Raji (cell line): ENCODE results near the gene RAB22A.

ENCODE experiments used
- POLR2A ChIP-seq: IDR thresholded peaks from 2 replicates; pipeline ENCODE4 v1.6.1; 2011; ENCODE audit warnings: low read depth, low read length, control low read depth; ENCODE audit not compliant: insufficient read depth

The RAB22A gene

DNA sequence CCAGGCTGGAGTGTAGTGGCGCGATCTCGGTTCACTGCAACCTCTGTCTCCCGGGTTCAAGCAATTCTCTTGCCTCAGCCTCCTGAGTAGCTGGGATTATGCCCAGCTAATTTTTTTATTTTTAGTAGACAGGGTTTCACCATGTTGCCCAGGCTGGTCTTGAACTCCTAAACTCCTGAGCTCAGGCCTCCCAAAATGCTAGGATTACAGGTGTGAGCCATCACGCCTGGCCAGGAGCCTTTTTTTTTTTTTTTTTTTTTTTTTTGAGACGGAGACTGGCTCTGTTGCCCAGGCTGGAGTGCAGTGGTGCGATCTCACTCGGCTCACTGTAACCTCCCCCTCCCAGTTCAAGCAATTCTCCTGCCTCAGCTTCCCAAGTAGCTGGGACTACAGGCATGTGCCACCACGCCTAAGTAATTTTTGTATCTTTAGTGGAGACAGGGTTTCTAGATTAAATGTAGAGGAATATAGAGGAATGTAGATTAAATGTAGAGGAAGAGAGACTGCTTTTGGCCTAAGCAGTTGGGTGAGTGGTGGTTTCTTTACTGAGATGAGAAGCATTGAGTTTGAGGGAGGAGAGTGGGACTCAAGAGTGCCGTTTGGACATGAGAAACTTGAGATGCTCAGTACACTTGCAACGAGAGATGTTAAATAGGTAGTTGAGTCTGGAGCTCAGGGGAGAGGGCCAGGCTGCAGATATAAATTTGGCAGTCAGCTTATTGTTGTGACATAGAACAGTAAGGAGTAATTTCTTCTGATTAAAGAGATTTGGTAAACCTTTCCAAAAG, 96.2 kb downstream of the RAB22A start:
- TF ChIP-seq POLR2A, result no peak

DNA sequence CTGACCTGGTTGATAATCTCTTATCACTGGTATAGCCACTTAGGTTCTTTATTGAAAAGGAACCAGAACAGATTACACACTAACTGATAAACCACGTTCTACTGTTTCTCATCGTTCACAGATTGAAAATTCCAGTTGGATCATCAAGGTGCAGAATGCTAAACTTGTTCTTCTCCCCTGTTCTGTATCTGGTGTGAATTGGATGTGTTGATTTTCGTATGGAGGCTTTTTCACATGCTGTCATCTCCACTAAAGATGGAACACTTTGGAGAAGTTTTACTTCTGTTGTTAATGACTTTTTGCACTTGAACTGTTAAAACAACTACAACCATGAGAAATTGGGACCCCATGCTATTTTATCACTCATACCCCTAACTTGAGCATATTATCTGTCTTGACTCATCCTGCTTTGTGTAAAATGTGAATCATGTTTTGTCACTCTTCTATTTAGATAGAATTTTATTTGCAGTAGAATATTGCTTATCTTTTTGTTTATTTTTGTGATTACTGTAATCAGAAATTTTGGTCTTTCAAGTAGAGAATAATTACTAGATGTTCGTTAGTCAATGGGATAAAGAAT, 97.0 kb downstream of the RAB22A start:
- TF ChIP-seq POLR2A, result no peak

DNA sequence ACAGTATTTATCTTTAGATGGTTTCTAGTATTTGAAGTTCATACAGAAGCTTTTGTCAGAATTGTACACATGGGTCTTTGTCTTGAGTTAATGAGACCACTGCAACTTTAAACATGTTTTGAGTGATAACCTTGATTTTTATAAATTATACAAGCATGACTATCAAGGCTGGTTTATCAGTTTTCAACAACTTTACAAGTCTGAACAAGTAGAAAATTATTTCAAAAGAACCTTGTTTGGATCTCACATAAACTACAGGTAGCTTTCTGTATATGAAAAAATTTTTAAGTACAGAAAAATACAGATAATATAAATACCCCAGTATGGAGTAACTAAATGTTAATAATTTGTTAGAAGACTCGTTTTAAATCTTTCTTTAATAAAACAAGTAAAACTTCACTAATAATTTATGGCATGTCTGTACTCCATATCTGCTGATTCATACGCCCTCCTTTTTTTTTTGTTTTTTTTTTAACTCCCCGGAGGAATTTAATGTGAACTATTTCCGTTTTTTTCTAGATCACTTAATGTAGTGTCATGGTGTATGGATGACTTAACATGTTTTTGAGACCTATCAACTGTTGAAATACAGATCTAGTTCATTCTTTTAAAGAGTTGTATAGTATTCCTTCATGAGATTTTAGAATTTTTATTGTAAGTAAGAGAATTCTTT, 97.8 kb downstream of the RAB22A start:
- no peak for TF ChIP-seq POLR2A

DNA sequence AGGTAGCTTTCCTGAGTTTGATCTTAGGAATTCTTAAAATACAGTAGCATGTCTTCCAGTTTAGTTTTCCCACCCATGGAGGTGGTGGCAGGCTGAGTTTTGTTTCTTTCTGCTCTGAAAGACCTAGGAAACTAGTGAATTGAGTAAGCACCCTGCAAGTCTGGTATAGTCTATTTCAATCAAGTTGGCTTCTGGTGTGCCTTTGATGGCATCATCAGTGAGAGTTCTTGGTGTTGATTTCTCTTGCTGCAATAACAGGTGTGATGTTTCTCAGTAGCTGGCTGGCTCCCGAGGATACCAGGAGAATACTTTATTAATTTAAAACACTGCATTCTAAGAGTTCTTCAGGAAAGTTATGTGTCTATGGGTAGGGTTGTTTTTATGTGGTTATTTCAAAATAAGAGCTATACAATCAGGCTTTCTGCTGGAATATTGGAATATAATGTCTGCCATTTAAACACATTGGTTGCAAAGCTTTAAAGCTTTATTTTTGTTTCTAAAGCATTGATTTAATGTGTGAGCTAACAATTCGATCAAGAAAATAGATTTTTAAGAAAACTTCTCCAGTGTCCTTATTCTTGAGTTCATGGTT, 98.5 kb downstream of the RAB22A start:
- no peak for TF ChIP-seq POLR2A

DNA sequence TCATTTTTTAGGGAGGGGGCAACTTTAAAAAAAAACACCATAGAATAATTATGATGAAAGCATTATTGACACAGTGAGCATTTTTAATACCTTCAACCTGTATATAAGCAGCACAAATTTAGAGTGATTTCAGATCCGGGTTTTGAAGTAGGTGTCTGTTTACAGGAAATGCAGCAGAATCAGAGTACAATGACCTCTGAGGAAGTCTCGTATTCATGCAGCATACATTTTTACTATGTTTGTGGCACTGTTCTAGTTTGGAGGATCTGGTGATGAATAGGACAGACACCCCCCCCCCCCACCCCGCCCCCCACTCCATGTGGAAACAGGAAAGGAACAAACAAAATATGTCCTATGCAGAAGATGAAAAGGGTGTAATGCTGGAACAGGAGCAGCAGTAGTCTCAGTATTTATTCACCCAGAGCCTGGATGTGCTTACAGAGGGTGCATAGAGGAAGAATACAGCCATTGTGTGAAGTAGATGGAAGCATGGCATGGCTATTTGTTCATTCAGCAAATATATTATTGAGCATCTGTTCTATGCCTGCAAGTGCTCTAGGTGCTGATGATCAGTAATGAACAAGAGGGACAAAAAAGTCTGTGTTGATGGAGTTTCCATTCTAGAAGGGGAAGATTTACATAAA, 99.2 kb downstream of the RAB22A start:
- no peak for TF ChIP-seq POLR2A

DNA sequence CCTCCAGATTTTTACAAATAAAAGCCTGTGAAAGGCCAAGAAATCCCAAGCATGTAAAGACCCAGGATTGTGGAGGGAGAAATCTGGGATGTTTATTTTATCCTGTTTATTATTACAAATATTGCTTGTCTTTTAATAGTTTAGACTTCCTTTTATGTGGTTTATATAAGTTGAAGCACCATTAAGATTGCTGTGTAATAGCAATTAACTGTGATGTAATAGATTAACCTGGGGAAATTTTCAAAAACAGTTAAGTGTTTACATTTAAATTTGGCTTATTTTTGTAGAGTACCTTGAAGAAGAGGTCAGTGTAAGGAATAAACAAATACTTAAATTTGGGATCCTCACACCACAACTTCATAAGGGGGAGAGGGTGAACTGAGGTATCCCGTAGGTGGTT, 106.5 kb downstream of the RAB22A start:
- no peak for TF ChIP-seq POLR2A

DNA sequence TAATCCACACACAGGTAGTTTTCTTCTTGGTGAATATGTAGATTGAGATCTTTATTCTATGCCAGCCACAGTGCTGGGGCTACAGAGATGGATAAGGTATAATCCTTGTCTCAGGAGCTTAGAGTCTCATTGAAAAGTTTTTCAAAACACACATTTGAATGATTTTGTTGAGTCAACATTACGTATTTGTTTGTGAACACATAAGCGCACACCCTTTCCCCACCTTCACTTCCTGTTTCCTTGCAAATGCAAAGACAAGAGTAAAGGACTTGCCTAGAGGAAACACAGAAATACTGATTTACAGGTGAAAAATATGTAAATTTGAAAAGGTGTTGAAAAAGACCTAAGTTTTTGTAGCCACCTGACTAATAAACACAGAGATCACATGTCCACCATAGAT, 107.3 kb downstream of the RAB22A start:
- no peak for TF ChIP-seq POLR2A
